ENCODE results near the gene FERMT3.
A peak's percentile ranks its signal among the peaks of the same experiment; 100 is the strongest.
"Not testable (repeated sequence)": the region's sequence is repeated elsewhere in the genome, so short reads cannot be mapped to it uniquely, and the experiment has no call there.

Gene FERMT3

DNA sequence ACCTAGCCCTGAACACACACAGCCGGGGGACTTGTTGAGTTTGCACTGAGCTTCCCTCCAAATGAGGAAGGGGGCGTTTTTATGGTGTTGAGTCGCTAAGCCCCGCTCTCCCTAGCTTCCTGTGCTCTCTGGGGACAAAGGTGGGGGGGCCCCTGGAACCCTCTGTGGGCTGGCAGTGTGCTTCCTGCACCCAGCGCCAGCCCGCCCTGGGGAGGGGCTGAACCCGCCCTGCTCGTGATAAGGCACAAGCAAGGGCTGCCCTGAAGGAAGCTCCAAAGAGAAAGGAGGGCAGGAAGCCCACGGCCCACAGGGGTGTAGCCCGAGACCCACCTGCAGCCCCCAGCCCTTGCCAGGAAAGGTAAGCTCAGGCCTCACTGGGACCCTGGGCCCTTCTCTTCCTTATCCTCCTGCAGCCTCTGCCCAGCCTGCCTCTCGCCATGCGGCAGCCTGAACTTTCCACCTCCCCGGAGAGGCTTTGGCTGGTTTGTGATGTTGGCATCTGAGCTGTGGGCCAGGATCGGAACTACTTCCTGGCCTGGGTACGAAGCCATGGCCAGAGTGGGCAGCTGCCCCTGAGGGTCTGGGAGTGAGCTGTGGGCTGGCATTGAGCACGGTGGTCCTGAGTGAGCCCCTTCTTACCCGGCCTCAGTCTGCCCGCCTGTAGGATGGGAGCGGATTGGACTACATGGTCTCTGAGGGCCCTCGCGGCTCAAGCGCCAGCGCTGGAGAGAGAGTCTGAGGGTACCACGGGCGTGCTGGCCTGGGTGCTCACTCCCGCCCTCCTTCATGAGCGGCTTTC, at the start of gene FERMT3:
TSS of gene FERMT3 (plus strand) at position 265 of the 799 bp plus-strand sequence. CDS start 644 bp downstream, outside the sequence.
- no peak for DNase-seq

DNA sequence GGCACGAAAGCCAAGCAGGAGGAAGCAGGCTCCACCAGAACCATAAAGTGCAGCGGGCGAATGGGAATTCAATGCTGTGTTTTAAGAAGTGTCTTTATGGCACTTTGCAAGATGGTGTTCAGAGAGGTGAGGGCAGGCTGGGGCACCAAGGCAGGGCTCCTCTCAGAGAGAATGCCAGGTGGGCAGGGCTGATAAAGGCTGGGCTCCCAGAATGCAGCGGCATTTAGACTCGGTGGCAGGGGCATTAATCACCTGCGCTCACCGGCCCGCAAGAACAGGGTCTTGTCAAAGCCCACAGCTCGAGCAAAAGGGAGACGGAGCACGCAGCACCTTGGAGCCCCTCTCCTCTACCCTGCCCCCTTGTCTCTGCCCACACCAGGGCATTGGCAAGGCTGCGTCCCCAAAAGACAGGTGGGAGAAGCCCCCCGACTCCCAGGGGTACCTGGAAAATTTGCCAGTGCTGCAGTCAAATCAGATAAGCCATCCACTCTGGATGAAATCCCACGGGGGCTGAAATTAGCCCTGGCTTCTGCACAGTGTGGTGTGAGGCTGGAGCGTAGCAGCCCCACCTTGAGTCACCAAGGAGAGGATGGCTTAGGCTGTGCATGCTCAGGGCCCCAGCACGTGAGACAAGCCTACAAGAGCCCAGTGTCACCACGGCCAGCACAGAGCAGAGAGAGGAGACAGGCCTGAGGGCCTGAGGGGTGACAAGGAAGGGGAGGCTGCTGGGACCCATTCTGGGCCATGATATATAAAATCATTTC, 48.7 kb upstream of the FERMT3 start:
- no peak for DNase-seq

DNA sequence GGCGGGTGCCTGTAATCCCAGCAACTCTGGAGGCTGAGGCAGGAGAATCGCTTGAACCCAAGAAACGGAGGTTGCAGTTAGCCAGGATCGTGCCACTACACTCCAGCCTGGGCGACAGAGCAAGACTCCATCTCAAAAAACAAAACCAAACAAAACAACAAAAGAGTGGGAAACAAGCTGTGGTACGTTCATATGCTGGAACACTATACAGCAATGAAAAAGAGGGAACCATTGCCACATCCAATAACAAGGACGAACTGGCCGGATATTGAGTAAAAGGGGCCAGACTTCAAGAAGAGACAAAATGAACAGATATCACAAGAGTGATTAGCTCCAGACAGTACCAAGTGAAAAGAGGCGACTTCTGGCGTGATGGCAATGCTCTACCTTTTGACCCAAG, 45.5 kb upstream of the FERMT3 start:
- DNase-seq: no peak

DNA sequence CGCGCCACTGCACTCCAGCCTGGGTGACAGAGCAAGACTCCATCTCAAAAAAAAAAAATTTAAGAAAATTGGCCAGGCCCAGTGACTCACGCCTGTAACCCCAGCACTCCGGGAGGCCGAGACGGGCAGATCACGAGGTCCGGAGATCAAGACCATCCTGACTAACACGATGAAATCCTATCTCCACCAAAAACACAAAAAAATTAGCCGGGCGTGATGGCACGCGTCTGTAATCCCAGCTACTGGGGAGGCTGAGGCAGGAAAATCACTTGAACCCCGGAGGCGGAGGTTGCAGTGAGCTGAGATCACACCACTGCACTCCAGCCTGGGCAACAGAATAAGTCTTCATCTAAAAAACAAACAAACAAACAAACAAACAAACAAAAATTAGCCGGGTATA, 43.8 kb upstream of the FERMT3 start:
- DNase-seq: not testable (repeated sequence)

DNA sequence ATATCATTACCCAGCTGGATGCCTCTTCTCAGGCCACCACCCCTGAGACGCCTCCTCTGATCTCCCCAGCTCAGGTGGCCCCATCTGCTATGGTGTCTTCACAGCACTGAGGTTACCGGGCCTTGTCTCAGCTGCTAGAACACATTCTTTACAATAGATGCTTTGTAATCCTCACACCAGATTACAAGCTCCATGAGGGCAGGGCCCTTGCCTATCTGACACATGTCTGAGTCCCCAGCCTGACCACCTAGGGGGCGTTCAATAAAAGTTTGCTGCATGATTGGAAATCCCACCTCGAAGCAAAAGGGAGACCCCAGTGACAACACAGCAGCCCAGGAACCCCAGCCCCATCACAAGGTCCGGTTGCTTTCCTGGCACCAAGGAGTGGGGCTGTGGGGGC, 42.6 kb upstream of the FERMT3 start:
- no peak for DNase-seq

DNA sequence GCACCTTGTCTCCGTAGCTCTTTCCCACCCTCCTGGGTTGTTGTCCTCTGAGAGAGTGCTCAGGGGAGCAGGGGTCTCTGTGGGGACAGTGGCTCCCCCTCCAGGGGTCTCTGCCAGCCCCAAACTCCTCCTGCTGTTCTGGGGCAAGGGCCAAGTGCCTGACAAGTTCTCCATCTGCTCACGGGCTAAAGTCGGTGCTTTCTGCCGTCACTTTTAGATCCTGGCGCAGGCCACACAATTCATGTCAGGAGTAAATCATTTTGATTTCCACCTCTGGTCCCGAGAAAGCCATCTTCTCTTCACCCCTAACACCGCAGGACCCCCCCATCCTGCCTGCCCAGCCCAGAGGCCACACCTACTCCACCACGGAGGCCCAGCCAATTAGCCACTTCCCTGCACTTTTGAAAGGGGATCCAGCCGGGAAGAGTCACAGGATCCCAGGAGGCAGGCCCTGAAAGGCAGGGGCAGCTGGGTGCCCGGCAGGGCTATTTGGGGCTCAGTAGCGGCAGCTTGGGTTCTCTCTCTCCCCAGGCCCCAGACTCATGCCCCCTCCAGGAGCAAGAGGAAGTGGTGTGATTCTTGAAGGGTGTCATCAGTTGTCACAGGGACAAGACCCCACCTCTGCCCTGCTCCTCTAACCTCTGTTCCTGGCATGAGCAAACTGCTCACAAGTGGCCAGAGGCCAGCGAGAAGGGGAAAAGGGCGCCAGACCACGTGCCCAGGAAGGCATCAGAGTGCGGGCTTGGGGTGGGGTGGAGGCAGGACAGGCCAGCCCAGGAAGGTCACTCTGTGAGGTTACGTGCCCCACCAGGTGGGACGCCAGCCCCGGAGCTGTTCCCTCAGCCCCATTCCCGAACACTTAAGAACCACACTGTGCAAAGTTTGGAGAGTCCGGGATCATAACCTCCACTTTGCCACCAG, 41.9 kb upstream of the FERMT3 start:
- no peak for DNase-seq

DNA sequence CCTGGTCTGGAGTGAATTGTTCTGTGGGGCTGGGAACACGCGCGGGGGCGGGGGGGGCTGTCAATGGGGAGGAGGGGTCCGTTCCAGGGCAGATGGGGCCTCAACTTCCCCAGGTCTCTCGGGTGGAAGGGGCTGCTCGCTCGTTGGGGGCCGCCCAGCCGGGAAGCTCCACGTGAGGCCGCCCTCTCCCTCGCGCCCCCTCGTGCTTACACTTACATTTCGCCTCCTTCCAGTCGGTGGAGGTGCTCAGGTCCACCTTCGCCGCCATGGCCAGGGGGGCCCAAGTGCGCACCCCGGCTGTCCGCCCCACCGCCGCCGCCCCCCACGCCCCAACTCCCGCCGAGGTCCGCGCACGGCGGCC, 41.1 kb upstream of the FERMT3 start:
- no peak for DNase-seq

DNA sequence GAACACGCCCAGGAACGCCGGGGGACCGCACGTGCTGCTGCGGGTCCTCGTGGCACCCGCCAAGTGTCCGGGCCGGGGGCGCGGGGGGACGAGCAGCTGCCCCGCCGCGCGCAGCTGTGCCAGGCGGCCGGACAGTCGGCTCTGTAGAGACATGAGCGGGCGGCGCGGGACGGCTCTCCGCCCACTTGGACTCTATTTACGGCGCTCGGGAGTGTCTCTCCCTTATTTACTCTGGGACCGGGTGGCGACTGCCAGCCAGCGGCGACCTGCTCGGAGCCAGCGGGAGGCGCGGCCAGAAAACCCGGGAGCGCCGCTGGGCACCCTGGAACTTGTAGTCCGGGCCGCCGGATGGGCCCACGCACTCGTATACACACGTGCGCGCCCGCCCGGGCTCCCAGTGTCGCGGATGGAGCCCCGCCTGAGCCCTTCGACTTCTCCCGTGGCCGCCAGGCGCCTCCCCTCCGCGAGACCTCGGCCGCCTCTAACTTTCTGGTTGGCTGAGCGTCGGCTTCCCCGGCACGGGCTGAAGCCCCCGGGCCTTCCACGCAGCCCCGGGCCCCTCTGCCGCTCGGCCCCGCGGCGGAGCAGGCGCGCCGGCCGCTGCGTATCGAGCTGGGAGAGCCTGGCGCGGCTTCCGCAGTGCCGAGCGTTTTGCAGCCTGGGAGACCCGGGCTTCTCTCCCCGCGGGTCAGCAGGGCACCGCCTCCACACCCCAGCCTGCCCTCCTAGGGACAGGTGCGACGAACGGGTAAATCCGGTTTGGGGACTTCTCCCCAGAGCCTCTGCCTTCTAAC, 40.5 kb upstream of the FERMT3 start, which contains the start of gene MACROD1:
TSS of gene MACROD1 (minus strand) at position 272 of the 794 bp plus-strand sequence. CDS start at position 153, 119 bp downstream.
- DNase-seq: peak; percentile 79

DNA sequence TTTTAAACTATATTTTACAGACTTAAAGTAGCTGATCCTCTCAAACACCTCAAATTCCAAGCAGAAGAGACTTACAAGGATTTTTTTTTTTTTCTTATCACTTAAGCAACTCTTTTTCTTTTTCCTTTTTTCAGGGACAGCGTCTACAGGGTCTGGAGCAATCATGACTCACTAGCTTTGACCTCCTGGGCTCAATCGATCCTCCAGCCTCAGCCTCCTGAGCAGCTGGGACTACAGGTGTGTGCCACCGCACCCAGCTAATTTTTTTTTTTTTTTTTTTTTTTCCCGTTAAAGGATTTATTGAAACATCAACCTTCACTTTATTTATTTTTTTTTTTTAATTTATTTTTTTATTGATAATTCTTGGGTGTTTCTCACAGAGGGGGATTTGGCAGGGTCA, 36.1 kb upstream of the FERMT3 start:
- no peak for DNase-seq

DNA sequence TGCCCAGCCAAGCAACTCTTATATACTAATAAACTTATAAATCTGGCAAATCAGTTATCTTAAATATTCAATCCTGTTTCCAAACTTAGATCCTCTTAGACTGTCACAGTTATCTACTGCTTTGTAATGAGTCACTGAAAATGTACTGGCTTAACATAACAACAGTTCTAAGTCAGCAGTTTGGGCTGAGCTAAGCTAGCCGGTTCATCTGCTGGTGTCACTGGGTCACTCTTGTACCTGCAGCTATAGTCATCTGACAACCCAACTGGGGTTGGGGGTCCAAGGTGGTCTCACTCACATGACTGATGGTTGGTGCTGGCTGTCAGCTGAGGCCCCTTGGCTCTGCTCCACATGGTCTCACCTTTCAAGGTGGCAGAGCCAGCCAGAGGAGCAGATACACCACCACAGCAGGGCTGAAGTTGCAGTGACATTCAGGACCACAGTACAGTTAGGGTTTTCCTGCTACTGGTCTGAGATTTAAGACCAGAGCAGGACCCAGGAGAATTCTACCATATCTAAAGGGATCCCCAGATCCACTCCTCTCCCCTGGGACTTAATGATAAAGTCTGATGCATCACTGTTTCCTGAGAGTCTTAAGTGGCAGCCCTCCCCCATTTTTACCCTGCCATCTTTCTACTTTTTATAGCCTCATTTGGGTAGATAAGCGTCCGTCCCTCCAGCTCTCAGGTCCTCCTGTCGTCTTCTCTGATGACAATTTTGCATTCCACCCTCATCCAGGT, 32.7 kb upstream of the FERMT3 start:
- no peak for DNase-seq

DNA sequence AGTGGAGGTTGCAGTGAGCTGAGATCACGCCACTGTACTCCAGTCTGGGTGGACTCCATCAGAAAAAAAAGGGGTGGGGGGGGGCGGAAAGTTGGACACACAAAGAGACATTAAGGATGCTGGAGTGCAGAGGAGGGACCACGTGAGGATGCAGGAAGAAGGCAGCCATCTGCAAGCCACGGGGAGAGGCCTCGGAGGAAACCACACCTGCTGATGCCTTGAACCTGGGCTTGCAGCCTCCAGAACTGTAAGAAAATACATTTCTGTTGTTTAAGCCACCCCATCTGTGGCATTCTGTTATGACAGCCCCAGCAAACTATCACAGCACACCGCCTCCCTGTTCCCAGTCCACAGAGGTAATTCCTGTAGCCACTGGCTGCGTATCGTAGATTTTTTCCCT, 29.8 kb upstream of the FERMT3 start:
- DNase-seq: no peak

DNA sequence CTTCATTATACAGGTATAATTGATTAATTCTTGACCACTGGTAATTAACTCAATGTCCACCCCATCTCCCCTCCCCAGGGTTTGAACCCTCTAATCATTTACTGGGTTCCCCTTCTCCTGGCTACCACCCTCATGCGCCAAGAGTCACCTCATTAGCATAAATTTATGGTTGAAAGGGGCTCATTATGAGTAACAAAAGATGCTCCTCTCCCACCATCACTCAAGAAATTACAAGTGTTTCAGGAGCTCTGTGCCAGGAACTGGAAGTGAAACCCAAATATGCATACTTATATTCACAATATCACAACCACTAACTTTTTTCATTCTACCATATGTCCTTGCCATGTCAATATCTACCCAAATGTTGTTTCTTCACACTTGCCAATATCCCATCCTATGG, 28.3 kb upstream of the FERMT3 start:
- DNase-seq: no peak

DNA sequence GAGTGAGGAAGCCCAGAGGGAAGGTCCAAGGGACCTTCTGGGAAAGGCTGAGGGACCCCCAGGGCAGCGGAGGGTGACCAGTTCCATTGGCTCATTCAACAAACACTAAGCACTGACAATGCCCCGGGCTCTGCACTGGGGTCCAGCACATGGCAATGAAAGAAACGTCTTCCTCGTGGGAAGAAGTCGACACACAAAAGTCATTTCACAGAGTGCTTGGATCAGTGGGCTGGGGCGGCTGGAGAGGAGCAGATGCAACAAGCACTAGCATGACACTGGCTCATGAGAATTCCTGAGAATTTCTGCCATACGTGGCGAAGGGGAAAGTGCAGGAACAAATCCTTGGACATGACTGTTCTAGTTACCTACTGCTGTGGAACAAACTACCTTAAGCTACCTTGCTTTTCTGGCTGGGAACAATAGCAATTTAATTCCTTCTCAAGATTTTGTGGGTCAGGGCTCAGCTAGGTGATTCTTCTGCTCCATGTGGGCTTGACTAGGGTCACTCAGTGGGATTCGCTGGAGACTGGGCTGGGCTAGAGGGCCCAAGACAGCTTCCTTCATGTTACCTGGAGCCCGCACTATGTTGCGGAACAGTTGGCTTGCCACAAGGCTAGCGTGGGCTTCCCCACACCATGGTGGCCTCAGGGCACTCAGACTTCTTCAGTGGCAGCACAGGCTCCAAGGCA, 27.4 kb upstream of the FERMT3 start:
- no peak for DNase-seq

DNA sequence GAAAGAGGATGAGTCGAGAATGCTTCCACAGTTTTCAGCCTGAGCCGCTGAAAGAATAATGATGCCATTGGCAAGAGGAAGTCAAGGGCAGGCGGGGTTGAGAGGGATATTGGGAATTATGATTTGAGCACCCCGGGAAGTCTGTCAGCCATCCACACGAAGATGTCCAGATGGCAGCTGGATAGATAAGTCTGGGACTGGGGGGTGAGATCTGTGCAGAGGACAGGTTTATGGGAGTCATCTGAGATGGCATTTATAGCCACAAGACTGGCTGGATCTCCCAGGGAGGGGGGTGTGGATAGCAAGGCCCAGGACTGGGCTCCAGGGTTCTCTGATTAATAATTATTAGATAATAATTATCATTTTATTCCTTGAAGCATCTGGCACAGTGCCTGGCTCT, 25.6 kb upstream of the FERMT3 start:
- DNase-seq: no peak

DNA sequence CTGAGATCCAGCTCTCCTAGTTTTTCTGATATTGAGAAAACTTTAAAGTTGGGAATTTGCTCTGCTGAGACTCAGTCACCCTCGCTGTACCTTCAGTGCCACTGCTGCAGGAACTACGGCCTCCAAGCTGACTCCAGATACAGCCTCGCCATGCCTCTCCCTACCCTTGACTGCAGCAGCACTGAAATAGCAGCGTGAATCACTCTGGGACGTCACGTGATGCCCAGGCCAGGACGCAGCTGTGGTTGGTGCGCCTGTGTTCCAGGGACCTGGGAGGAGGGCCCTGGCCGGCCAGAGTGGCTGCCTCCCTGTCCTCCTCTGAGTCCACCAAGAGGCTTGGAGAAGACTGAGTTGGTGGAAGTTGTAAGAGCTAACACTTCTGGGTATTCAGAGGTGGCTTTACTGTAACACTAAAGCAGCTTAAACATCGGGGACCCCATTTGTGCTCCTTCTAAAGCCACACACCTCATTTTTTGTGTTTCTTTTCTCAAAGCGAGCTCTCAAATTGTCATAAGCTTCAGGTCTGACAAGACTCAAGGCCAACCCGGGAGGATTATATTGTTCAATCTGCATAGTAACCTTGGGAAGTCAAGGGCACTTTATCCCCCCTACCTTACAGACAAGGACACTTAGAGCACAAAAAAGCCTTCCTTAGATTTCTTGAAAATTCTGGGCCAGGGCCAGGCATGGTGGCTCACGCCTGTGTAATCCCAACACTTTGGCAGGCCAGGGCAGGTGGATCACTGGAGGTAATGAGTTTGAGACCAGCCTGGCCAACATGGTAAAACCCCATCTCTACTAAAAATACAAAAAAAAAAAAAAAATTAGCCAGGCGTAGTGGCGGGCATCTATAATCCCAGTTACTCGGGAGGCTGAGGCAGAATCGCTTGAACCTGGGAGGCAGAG, 24.8 kb upstream of the FERMT3 start:
- peak; percentile 70 for DNase-seq

DNA sequence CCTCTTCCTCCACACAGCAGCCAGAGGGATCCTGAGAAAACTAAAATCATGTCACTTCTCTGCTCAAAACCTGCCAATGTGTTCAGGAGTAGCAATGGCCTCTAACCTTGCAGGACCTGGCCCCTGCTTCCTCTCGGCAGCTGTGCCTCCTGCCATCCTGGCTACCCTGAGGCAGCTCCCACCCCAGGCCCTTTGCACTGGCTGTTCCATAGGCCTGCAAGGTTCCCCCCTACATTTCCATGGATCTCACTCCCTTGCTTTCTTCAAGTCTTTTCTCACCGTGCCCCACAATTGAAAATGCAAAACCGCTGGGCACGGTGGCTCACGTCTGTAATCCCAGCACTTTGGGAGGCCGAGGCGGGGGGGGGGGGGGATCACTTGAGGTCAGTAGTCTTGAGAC, 22.6 kb upstream of the FERMT3 start:
- DNase-seq: no peak

DNA sequence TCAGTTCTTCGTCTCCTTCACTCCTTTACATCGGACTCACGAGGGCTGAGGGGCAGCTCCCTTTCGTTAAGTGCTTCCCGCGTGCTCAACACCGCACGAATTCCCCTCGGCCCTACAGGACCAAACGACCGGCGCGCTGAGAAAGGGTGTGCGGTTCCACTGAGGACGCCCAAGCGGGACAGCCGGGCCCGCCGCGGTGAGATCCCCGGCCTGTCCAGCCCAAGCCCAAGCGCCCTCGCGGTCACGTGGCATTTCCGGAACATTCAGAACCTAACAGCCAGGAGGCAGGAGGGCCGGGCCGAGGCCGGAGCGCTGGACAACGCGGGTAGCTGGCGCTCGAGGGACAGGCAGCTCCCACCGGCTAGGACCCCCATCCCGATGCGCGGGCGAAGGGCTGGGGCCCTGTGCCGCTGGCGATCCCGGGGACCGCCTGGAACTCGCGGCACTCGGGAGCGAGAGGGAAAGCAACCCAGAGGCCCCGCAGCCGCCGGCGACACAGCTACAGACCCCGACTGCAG, 21.3 kb upstream of the FERMT3 start:
- no peak for DNase-seq

DNA sequence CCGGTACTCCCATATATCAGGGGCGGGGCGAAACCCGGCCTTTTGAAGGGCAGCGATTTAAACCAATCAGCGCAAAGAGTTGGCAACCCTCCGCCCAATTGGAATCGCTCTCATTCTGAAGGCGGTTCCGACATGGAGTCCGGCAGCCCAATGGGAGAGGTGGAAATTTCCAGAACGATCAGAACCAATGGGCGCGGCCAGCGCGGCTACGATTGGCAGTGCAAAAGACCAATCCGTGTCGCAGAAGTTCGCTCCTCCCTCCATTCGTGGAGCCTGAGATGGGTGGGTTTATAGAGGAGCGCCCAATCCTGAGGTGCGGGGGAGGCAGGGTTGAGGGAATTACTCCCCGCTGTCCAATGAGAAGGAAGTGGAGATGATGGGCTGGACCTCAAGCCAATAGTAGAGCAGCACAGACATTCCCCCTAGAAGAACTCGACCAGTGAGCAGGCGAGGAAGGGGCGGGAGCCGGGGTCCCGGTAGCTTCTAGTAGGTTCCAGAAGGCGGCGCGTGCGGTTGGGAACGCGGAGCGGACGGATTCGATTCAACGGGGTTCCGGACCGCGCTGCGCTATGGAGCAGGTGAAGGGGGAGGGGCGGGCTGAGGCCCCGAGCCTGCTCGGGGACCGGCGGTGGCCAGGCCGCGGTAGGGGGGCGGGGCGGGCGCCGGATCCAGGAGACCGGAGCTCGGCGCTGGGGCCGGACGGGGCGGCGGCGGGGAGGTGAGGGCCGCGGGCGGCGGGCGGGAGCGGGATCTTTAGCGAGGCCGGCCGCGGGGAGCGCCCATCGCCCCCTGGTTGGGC, 20.6 kb upstream of the FERMT3 start, which contains the start of gene STIP1:
TSS of gene STIP1 (plus strand) at position 479 of the 799 bp plus-strand sequence. CDS start at position 570, 91 bp downstream.
- DNase-seq: peak; percentile 100

All from NCI-H446 treated with DMSO at 0.1 percent for 48 hours (cell line).